SK-N-SH (cell line): ENCODE data around the gene REC114. TPM values are rescaled to one million over a fixed set of nuclear protein-coding genes. Genes with fewer than 3 reads are reported as not detected.

Source experiments
- CTCF ChIA-PET: fragments of 300-600, 350-600 bp; formaldehyde crosslinking; extraction: SDS; loops from one replicate; lab custom pipeline; 2021; lab: Yijun Ruan, JAX
- POLR2A ChIA-PET: fragments of 350-600 bp; sonication (Branson Sonifier 250); formaldehyde crosslinking; extraction: SDS; loops from one replicate; lab custom pipeline; 2020; ENCODE audit warnings: antibody characterized with exemption, inconsistent platforms; lab: Yijun Ruan, JAX
- DNase-seq: peaks from one replicate; pipeline ENCODE4 v3.0.0; 2012
- H2AFZ ChIP-seq: fragments of 200-600 bp; sonication (generic); 2 replicates; pipeline ENCODE4 v1.8.1; 2016; ENCODE audit warnings: antibody characterized with exemption, mild to moderate bottlenecking, low read depth
- H3F3A ChIP-seq: fragments of 200-600 bp; sonication (generic); replicated peaks from 2 replicates; pipeline ENCODE3; 2016; ENCODE audit warnings: antibody characterized with exemption, mild to moderate bottlenecking; ENCODE audit not compliant: insufficient read depth
- H3K27ac ChIP-seq, 2 experiments: fragments of 200-500 bp in 1 of 2; fragments of 200-600 bp in 1 of 2; sonication (Bioruptor generic) in 1 of 2; sonication (generic), shearing (Covaris generic) in 1 of 2; 2 replicates each; pipeline versions ENCODE4 v1.5.1 to v1.6.1; 2014 to 2016; ENCODE audit warnings: low read depth in 2 of 2, inconsistent platforms in 1 of 2, low read length in 1 of 2, mild to moderate bottlenecking in 1 of 2, mixed read lengths in 1 of 2
- H3K27me3 ChIP-seq: fragments of 200-600 bp; sonication (generic), shearing (Covaris generic); 2 replicates; pipeline ENCODE4 v1.6.1; 2016; ENCODE audit warnings: mixed run types; ENCODE audit not compliant: insufficient read depth
- H3K36me3 ChIP-seq, 2 experiments: fragments of 200-500 bp in 1 of 2; fragments of 200-600 bp in 1 of 2; sonication (Bioruptor generic) in 1 of 2; sonication (generic) in 1 of 2; replicated peaks in 1 of 2; 2 replicates each; pipeline versions ENCODE3 to v1.5.1; 2014 to 2016; ENCODE audit warnings: low read length in 1 of 2, mild to moderate bottlenecking in 1 of 2; ENCODE audit not compliant: insufficient read depth in 2 of 2, control insufficient read depth in 1 of 2
- H3K4me1 ChIP-seq, 2 experiments: fragments of 200-500 bp in 1 of 2; fragments of 200-600 bp in 1 of 2; sonication (Bioruptor generic) in 1 of 2; sonication (generic), shearing (Covaris generic) in 1 of 2; 2 replicates each; pipeline versions ENCODE4 v1.5.1 to v1.6.1; 2014 to 2016; ENCODE audit warnings: low read depth in 1 of 2, low read length in 1 of 2, mixed run types in 1 of 2; ENCODE audit not compliant: insufficient read depth in 2 of 2, control insufficient read depth in 1 of 2
- H3K4me2 ChIP-seq: fragments of 200-600 bp; sonication (generic), shearing (Covaris generic); 2 replicates; pipeline ENCODE4 v1.6.1; 2017; ENCODE audit warnings: mixed run types
- H3K4me3 ChIP-seq, 2 experiments: fragments of 200-500 bp in 1 of 2; fragments of 200-600 bp in 1 of 2; sonication (Bioruptor generic) in 1 of 2; sonication (generic), shearing (Covaris generic) in 1 of 2; 2 replicates each; pipeline versions ENCODE4 v1.5.1 to v1.8.1; 2014 to 2016; ENCODE audit warnings: low read depth in 2 of 2, inconsistent platforms in 1 of 2, low read length in 1 of 2, mild to moderate bottlenecking in 1 of 2, mixed read lengths in 1 of 2, moderate library complexity in 1 of 2
- H3K79me2 ChIP-seq: fragments of 200-600 bp; sonication (generic); 2 replicates; pipeline ENCODE4 v1.8.1; 2017; ENCODE audit warnings: mild to moderate bottlenecking; ENCODE audit not compliant: insufficient read depth
- H3K9ac ChIP-seq: fragments of 200-600 bp; sonication (generic); 2 replicates; pipeline ENCODE4 v1.6.1; 2017; ENCODE audit warnings: mixed run types
- H3K9me2 ChIP-seq: fragments of 200-600 bp; sonication (generic); 2 replicates; pipeline ENCODE4 v1.6.1; 2017; ENCODE audit warnings: mixed run types
- H3K9me3 ChIP-seq: fragments of 200-600 bp; sonication (generic); 2 replicates; pipeline ENCODE4 v1.6.1; 2017; ENCODE audit warnings: mixed run types, mild to moderate bottlenecking, moderate library complexity
- H4K20me1 ChIP-seq: fragments of 200-600 bp; sonication (generic); 2 replicates; pipeline ENCODE4 v1.6.1; 2017; ENCODE audit warnings: mild to moderate bottlenecking, mixed run types; ENCODE audit not compliant: insufficient read depth
- FOXM1 ChIP-seq: IDR thresholded peaks from 2 replicates; pipeline ENCODE4 v1.4.0; 2012; ENCODE audit warnings: low read depth, mild to moderate bottlenecking
- GABPA ChIP-seq: IDR thresholded peaks from 2 replicates; pipeline ENCODE4 v1.4.0; 2012; ENCODE audit warnings: low read depth, mild to moderate bottlenecking
- GATA2 ChIP-seq: sonication (generic); formaldehyde crosslinking; IDR thresholded peaks from 2 replicates; pipeline ENCODE4 v1.5.0; 2020; ENCODE audit warnings: mild to moderate bottlenecking, missing genetic modification reagents
- PBX3 ChIP-seq: IDR thresholded peaks from 2 replicates; pipeline ENCODE4; 2012
- POLR2AphosphoS5 ChIP-seq: IDR thresholded peaks from 2 replicates; pipeline ENCODE4 v1.6.1; 2012; ENCODE audit warnings: low read depth, low read length
- RFX5 ChIP-seq: IDR thresholded peaks from 2 replicates; pipeline ENCODE4 v1.6.1; 2012; ENCODE audit warnings: mild to moderate bottlenecking, improper control_type of control experiment, low read length
- SMC3 ChIP-seq: IDR thresholded peaks from 2 replicates; pipeline ENCODE4 v1.6.1; 2012; ENCODE audit warnings: low read depth, low read length, improper control_type of control experiment
- WGBS: methylation state at CpG from one replicate; pipeline ENCODE4 v1.1.6; 2017; ENCODE audit warnings: low lambda C conversion rate; 5-methylcytosine and 5-hydroxymethylcytosine counted together
- polyA plus RNA-seq, 3 experiments: library from polyadenylated mRNA; depleted of rRNA; stranded (reverse); fragments of >200 nt; gene quantifications; 2 replicates each; pipeline ENCODE4 v1.2.3, GENCODE V29; 2012
- TF ChIP-seq, protein P1 (sequence below): IDR thresholded peaks from 2 replicates; pipeline ENCODE4 v1.4.0; 2012; ENCODE audit warnings: low read depth
- TF ChIP-seq, protein P2 (sequence below): fragments of 150-350 bp; IDR thresholded peaks from 2 replicates; pipeline ENCODE4 v1.6.1; 2017; ENCODE audit warnings: antibody characterized with exemption, low read length, low read depth, borderline replicate concordance
- TF ChIP-seq, protein P3 (sequence below): fragments of 150-350 bp; IDR thresholded peaks from 2 replicates; pipeline ENCODE4 v1.6.1; 2016; ENCODE audit warnings: mild to moderate bottlenecking, low read depth, low read length

REC114 gene
- polyA plus RNA-seq, 1 of the 3 experiments (the other 2 are of a cell fraction): not detected

DNA sequence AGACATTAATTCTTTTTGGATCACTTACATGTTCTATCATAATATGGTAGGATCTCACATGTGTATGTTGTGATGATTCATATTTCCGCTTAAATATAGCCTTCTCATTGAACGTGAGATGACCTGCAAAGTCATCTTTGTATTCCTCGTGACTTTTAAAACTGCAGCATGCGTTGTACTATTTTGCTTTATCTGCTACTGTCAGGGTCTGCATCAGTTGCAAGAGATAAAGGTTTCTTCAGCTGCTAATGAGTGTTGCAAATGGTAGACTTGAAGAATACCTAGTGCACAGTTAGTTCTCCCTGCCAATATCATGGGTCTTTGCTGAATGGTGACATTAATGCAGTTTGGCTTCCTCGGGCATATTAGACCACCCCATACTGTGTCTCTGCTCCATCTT, 31.8 kb downstream of the REC114 start:
- no peak for TF ChIP-seq PBX3
- TF ChIP-seq, protein P1, sequence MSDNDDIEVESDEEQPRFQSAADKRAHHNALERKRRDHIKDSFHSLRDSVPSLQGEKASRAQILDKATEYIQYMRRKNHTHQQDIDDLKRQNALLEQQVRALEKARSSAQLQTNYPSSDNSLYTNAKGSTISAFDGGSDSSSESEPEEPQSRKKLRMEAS: no peak
- TF ChIP-seq RFX5: no peak
- TF ChIP-seq GABPA: no peak
- TF ChIP-seq POLR2AphosphoS5: no peak
- TF ChIP-seq, protein P2, sequence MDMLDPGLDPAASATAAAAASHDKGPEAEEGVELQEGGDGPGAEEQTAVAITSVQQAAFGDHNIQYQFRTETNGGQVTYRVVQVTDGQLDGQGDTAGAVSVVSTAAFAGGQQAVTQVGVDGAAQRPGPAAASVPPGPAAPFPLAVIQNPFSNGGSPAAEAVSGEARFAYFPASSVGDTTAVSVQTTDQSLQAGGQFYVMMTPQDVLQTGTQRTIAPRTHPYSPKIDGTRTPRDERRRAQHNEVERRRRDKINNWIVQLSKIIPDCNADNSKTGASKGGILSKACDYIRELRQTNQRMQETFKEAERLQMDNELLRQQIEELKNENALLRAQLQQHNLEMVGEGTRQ: no peak
- TF ChIP-seq, protein P3, sequence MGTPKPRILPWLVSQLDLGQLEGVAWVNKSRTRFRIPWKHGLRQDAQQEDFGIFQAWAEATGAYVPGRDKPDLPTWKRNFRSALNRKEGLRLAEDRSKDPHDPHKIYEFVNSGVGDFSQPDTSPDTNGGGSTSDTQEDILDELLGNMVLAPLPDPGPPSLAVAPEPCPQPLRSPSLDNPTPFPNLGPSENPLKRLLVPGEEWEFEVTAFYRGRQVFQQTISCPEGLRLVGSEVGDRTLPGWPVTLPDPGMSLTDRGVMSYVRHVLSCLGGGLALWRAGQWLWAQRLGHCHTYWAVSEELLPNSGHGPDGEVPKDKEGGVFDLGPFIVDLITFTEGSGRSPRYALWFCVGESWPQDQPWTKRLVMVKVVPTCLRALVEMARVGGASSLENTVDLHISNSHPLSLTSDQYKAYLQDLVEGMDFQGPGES: no peak
- H3K36me3 ChIP-seq: no peaks in the 10 kb centered on the region
- H3K4me2 ChIP-seq: no peak overlapping the region
- ChIA-PET CTCF (no interaction called here), POLR2A (no interaction called here)
- no peaks in the 10 kb centered on the region for H3F3A ChIP-seq
- no peaks in the 10 kb centered on the region for H3K9me2 ChIP-seq
- no peak overlapping the region for H3K4me3 ChIP-seq
- H4K20me1 ChIP-seq: no peaks in the 10 kb centered on the region
- H3K79me2 ChIP-seq: no peaks in the 10 kb centered on the region
- WGBS: 68% methylated on average over 5 of the region's 5 CpGs
- H3K27ac ChIP-seq: no peak overlapping the region
- H3K4me1 ChIP-seq: no peaks in the 10 kb centered on the region
- no peaks in the 10 kb centered on the region for H3K9me3 ChIP-seq
- H3K27me3 ChIP-seq: no peaks in the 10 kb centered on the region
- no peak overlapping the region for H2AFZ ChIP-seq
- DNase-seq: no peak
- no peak overlapping the region for H3K9ac ChIP-seq

- POLR2A ChIA-PET: no interaction called here
- H3K27ac ChIP-seq: no peak overlapping the region
- no peak for DNase-seq
- no peaks in the 10 kb centered on the region for H3F3A ChIP-seq
- H3K36me3 ChIP-seq: no peaks in the 10 kb centered on the region
- no peaks in the 10 kb centered on the region for H4K20me1 ChIP-seq
- TF ChIP-seq SMC3 (no peak), GATA2 (CRISPR knock-in tag) (no peak), FOXM1 (no peak)
- CTCF ChIA-PET: interaction anchor here (0.6 kb wide), 1 partner anchor 387 kb away, joined by 3 read pairs; no protein-coding TSS in a partner anchor
- no peak overlapping the region for H3K4me3 ChIP-seq
- no peaks in the 10 kb centered on the region for H3K27me3 ChIP-seq
- H2AFZ ChIP-seq: no peak overlapping the region
- WGBS: 49% methylated on average over 7 of the region's 7 CpGs
- no peaks in the 10 kb centered on the region for H3K9me2 ChIP-seq
- H3K9me3 ChIP-seq: no peaks in the 10 kb centered on the region
- H3K4me2 ChIP-seq: no peak overlapping the region
- no peaks in the 10 kb centered on the region for H3K79me2 ChIP-seq
- H3K9ac ChIP-seq: no peak overlapping the region
- no peaks in the 10 kb centered on the region for H3K4me1 ChIP-seq
Measured at GRCh38 chr15:73476704-73477216, 33.8 kb downstream of the REC114 start.
